ENCODE results near the gene LRBA. TPM values are rescaled to one million over a fixed set of nuclear protein-coding genes. Genes with fewer than 3 reads are reported as not detected.

LRBA gene
- total and polyA plus RNA-seq, 9 donors, result 9.7 to 49.2 (median 30.4) TPM

DNA sequence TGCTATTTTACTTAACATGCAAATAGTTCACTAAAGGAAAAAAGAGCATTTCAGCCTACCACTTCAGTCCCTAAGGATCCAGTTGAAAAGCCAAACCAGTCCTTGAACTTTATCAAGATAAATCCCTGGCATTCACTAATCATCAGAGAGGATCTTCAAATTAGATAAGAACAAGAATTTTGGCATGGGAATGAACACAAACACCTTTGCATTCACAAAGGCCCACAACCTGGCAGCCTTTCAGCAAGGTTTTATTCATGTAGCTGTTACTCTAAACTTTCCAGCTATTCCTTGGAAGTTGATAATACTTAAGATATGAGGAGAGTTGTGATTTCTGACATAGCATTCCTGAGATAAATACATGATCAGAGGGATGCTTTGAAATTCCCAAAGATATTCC, 193.4 kb downstream of the LRBA start:
- H3K36me3 ChIP-seq, result no peaks in the 10 kb centered on the region
- TF ChIP-seq EP300 (IDR thresholded peaks at IDR 0.05) (no peak), POLR2A (IDR thresholded peaks at IDR 0.05) (no peak)
- TF ChIP-seq, protein P1, sequence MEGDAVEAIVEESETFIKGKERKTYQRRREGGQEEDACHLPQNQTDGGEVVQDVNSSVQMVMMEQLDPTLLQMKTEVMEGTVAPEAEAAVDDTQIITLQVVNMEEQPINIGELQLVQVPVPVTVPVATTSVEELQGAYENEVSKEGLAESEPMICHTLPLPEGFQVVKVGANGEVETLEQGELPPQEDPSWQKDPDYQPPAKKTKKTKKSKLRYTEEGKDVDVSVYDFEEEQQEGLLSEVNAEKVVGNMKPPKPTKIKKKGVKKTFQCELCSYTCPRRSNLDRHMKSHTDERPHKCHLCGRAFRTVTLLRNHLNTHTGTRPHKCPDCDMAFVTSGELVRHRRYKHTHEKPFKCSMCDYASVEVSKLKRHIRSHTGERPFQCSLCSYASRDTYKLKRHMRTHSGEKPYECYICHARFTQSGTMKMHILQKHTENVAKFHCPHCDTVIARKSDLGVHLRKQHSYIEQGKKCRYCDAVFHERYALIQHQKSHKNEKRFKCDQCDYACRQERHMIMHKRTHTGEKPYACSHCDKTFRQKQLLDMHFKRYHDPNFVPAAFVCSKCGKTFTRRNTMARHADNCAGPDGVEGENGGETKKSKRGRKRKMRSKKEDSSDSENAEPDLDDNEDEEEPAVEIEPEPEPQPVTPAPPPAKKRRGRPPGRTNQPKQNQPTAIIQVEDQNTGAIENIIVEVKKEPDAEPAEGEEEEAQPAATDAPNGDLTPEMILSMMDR (IDR thresholded peaks at IDR 0.05), result no peak
- no peak overlapping the region for H3K27ac ChIP-seq
- DNase-seq, result no peak
- H3K4me3 ChIP-seq, result no peak overlapping the region
- no peaks in the 10 kb centered on the region for H3K4me1 ChIP-seq (ENCODE audit: insufficient read depth)
- intact Hi-C loops (cut with DNase I), result no loop called here
- H3K9me3 ChIP-seq, result no peaks in the 10 kb centered on the region
- no peaks in the 10 kb centered on the region for H3K27me3 ChIP-seq

DNA sequence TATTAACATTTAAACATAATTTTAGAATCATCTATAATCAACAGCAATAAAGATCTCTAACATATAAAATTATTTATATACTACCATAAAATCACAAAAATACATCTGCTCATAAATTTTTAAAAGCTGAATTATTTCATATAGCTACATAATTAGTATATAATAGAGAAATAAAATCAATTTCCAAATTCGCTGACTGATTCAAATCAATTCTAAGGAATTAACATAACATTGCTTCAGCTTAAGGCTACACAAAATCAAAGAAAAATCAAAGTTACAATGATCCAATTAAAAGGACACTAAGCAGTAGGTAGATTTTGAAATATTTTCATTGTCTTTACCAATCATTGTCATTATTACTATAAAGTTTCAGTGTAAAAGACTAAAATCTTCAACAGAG, 194.7 kb downstream of the LRBA start:
- TF ChIP-seq, protein P1 (IDR thresholded peaks at IDR 0.05), result no peak
- TF ChIP-seq POLR2A (IDR thresholded peaks at IDR 0.05) (no peak), EP300 (IDR thresholded peaks at IDR 0.05) (no peak)
- Histone ChIP-seq H3K36me3 (no peaks in the 10 kb centered on the region), H3K4me1 (ENCODE audit: insufficient read depth) (no peaks in the 10 kb centered on the region), H3K27me3 (no peaks in the 10 kb centered on the region), H3K9me3 (no peaks in the 10 kb centered on the region), H3K4me3 (no peak overlapping the region), H3K27ac (no peak overlapping the region)
- DNase-seq, result no peak
- intact Hi-C loops (cut with DNase I), result no loop called here
- WGBS, 3 donors, result 99 to 100% (median 100%) methylated on average over 1 of the region's 1 CpG

DNA sequence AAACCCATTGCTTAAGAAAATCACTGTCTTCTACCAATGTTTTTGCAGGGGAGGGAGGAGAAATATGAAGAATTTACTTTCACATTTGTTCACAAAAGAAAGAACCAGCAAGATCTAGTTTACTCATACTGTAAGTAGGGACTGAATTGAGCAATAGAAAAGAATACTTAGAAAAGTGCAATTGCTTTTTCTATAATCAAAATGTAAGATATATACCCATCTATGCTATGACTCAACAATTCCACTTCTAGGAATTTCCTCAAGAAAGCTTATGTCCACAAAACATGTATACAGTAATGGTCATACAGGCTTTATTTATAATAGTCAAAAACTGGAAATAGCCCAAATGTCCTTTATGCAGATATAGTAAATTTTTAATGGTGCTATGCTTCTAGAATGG, 196.4 kb downstream of the LRBA start:
- TF ChIP-seq, protein P1 (IDR thresholded peaks at IDR 0.05), result no peak
- TF ChIP-seq EP300 (IDR thresholded peaks at IDR 0.05) (no peak), POLR2A (IDR thresholded peaks at IDR 0.05) (no peak)
- Histone ChIP-seq H3K4me1 (ENCODE audit: insufficient read depth) (no peaks in the 10 kb centered on the region), H3K36me3 (no peaks in the 10 kb centered on the region), H3K9me3 (no peaks in the 10 kb centered on the region), H3K4me3 (no peak overlapping the region), H3K27me3 (no peaks in the 10 kb centered on the region), H3K27ac (no peak overlapping the region)
- no peak for DNase-seq
- intact Hi-C loops (cut with DNase I), result no loop called here

DNA sequence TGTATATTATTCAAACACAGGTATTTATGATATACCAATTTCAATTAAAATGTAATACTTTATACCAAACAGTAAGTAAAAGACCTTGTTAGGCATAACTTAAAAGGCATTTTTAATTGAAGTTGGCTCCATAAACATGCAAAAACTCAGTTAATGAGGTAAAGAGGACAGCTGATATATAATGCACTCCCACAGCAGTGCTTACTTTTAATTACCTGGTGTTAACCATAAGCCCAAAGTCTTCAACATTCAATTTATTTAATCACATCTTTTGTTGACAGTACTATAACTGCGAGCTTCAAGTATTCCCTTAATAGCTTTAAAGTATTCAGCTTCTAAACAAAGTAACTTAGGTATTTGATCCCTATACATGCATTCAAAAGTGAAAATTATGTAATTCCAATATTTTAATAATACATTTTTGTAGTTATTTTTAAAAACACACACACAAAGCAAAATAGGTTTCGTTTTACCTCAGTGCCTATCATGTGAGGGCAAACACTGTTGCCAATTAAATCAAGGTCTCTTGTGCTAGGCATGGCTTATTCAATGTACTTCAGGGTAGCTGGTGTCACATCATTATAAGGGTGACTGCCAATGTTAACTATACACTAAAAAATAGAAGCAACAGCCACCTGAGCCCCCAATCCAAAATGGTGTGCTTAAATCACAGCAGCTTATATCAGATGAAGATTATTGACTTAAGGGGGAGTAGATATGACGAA, 197.1 kb downstream of the LRBA start:
- DNase-seq, result no peak
- Histone ChIP-seq H3K27ac (no peak overlapping the region), H3K4me1 (ENCODE audit: insufficient read depth) (no peaks in the 10 kb centered on the region), H3K9me3 (no peaks in the 10 kb centered on the region), H3K36me3 (no peaks in the 10 kb centered on the region), H3K4me3 (no peak overlapping the region), H3K27me3 (no peaks in the 10 kb centered on the region)
- 87 to 94% (median 88%) methylated on average over 3 of the region's 3 CpGs for WGBS, 3 donors
- intact Hi-C loops (cut with DNase I), result no loop called here
- TF ChIP-seq EP300 (IDR thresholded peaks at IDR 0.05), result no peak

DNA sequence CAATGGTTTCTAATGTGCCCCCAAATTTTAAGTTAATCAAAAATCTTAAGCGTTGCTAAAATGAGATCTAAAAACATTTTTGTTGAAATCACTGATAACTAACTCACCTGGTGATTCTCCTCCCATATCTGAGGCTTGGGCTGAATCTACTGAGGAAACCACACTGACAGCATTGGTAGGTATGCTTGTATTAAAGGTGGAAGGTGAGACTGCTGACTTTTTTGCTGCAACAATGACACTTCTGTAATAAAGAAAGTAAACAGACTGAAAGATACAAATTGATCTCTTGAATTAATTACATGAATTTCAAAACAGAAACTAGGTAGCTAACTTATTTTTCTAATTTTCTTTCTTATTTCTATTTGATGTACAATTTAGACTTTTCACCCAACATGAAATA, 198.1 kb downstream of the LRBA start:
- no peaks in the 10 kb centered on the region for H3K27me3 ChIP-seq
- H3K36me3 ChIP-seq, result no peaks in the 10 kb centered on the region
- H3K27ac ChIP-seq, result no peak overlapping the region
- 95 to 98% (median 97%) methylated on average over 1 of the region's 1 CpG for WGBS, 3 donors
- TF ChIP-seq, protein P1 (IDR thresholded peaks at IDR 0.05), result no peak
- TF ChIP-seq EP300 (IDR thresholded peaks at IDR 0.05) (no peak), POLR2A (IDR thresholded peaks at IDR 0.05) (no peak)
- intact Hi-C loops (cut with DNase I), result no loop called here
- no peaks in the 10 kb centered on the region for H3K9me3 ChIP-seq
- no peak overlapping the region for H3K4me3 ChIP-seq
- DNase-seq, result no peak
- no peaks in the 10 kb centered on the region for H3K4me1 ChIP-seq (ENCODE audit: insufficient read depth)

Data from ovary (tissue), 9 donors.